K562 (cell line): Measurements from ENCODE around the gene ARID4B. TPM values are rescaled to one million over a fixed set of nuclear protein-coding genes. Genes with fewer than 3 reads are reported as not detected.

Experiments used
- ESRRA ChIP-seq: fragments of 450-650 bp; IDR thresholded peaks from 2 replicates; pipeline ENCODE4 v1.6.1; 2014; ENCODE audit warnings: low read depth, mild to moderate bottlenecking, moderate library complexity, borderline replicate concordance
- FOXP4 ChIP-seq: sonication (generic); formaldehyde crosslinking; IDR thresholded peaks from 2 replicates; pipeline ENCODE4 v1.8.0; 2022; ENCODE audit warnings: mild to moderate bottlenecking, missing genetic modification reagents, borderline replicate concordance
- HMBOX1 ChIP-seq: sonication (generic); IDR thresholded peaks from 2 replicates; pipeline ENCODE4 v1.6.1; 2016
- HNRNPLL ChIP-seq: fragments of 200-400 bp; formaldehyde crosslinking; IDR thresholded peaks from 2 replicates; pipeline ENCODE4 v1.6.1; 2017; ENCODE audit warnings: low read length, low read depth, mild to moderate bottlenecking; ENCODE audit not compliant: poor library complexity, severe bottlenecking
- MAX ChIP-seq: sonication (generic); formaldehyde crosslinking; IDR thresholded peaks from 2 replicates; pipeline ENCODE4 v1.9.0; 2022; ENCODE audit warnings: mild to moderate bottlenecking, missing genetic modification reagents
- MLLT1 ChIP-seq, 2 experiments: fragments of 450-650 bp; IDR thresholded peaks; 2 replicates each; pipeline ENCODE4 v1.6.1; 2016
- NR2C1 ChIP-seq, 2 experiments: fragments of 450-650 bp; IDR thresholded peaks; 2 replicates each; pipeline ENCODE4 v1.6.1; 2017; ENCODE audit warnings: mild to moderate bottlenecking in 2 of 2, antibody characterized with exemption in 1 of 2, inconsistent platforms in 1 of 2, missing compliant biosample characterization in 1 of 2, missing genetic modification characterization in 1 of 2
- PKNOX1 ChIP-seq: fragments of 450-650 bp; IDR thresholded peaks from 2 replicates; pipeline ENCODE4 v1.6.1; 2016
- RBFOX2 ChIP-seq: fragments of 200-400 bp; formaldehyde crosslinking; IDR thresholded peaks from 2 replicates; pipeline ENCODE4 v1.6.1; 2017; ENCODE audit warnings: low read depth, mild to moderate bottlenecking, low read length, moderate library complexity
- RCOR1 ChIP-seq, 2 experiments: IDR thresholded peaks; 2 replicates each; pipeline ENCODE4 v1.6.1; 2012; ENCODE audit warnings: low read depth in 2 of 2, low read length in 2 of 2, borderline replicate concordance in 1 of 2, improper control_type of control experiment in 1 of 2
- RNF2 ChIP-seq: sonication (generic); IDR thresholded peaks from 2 replicates; pipeline ENCODE4 v1.6.1; 2016
- TFAP4 ChIP-seq: sonication (generic); formaldehyde crosslinking; IDR thresholded peaks from 2 replicates; pipeline ENCODE4 v1.8.0; 2022; ENCODE audit warnings: missing genetic modification reagents, mild to moderate bottlenecking, moderate library complexity, borderline replicate concordance
- ZBTB12 ChIP-seq: fragments of 250-450 bp; sonication (Bioruptor Pico); IDR thresholded peaks from 2 replicates; pipeline ENCODE4 v1.4.0; 2020
- ZBTB17 ChIP-seq: fragments of 450-650 bp; formaldehyde crosslinking; IDR thresholded peaks from 2 replicates; pipeline ENCODE4 v1.4.0; 2020; ENCODE audit warnings: mild to moderate bottlenecking
- ZNF121 ChIP-seq: sonication (generic); formaldehyde crosslinking; conservative IDR thresholded peaks from 2 replicates; pipeline ENCODE4 v1.8.0; 2022; ENCODE audit warnings: missing genetic modification reagents
- polyA plus RNA-seq, 8 experiments: library from polyadenylated mRNA; depleted of rRNA in 4 of 8; stranded (reverse) in 5 of 8; unstranded in 3 of 8; fragments of >200 nt; fragmentation: Nextera tagmentation in 2 of 8; fragmentation: Illumina TruSeq in 1 of 8; extraction: Ambion mirVana in 2 of 8; extraction: Trizol in 1 of 8; gene quantifications; 2 replicates each; pipeline versions ENCODE4 v1.2.1 to v1.2.3, GENCODE V29; 2011 to 2014; ENCODE audit warnings: inconsistent platforms in 1 of 8, missing spikeins in 1 of 8
- total RNA-seq, 7 experiments: library from RNA; depleted of rRNA in 6 of 7; stranded (reverse); fragments of >200 nt in 6 of 7; fragmentation: Illumina TruSeq in 2 of 7; extraction: Trizol in 2 of 7; gene quantifications; 2 replicates each; pipeline versions ENCODE4 v1.2.1 to v1.2.3, GENCODE V29; 2011 to 2021; ENCODE audit warnings: low replicate concordance in 1 of 7

ARID4B gene
- total and polyA plus RNA-seq, 9 of the 15 experiments (the other 6 are each of a cell fraction or from before 2014, with no cell fraction given): 8.4 to 38.9 (median 18.5) TPM

- TF ChIP-seq HMBOX1 (no peak), ZBTB12 (CRISPR knock-in tag) (peak; percentile 25; the same call in 1 of the 2 replicates), HNRNPLL (peak; percentile 42), ZBTB17 (no peak), ESRRA (no peak), FOXP4 (CRISPR knock-in tag) (no peak), TFAP4 (peak; percentile 51; the same call in 1 of the 2 replicates), NR2C1 (IDR thresholded peaks at IDR 0.05) (no peak), NR2C1 (tag; IDR thresholded peaks at IDR 0.05) (no peak), RBFOX2 (peak; percentile 78), RCOR1 (IDR thresholded peaks at IDR 0.05; ENCODE audit: borderline replicate concordance in 1 of 2, low read depth in 2 of 2, low read length in 2 of 2) (no peak), ZNF121 (no peak), MAX (CRISPR knock-in tag) (no peak; the same call in 1 of the 2 replicates), RNF2 (no peak), PKNOX1 (no peak), MLLT1 (IDR thresholded peaks at IDR 0.05) (peak in 1 of 2 experiments; percentile 65; a peak in 1 of 4 replicates)
Observed at GRCh38 chr1:235326719-235327558, 1.0 kb downstream of the ARID4B start (continued).
